Stimulated activated CD8-positive, alpha-beta memory T cell treated with anti-CD3 and anti-CD28 coated beads, Interleukin-15, amount 100 ng/mL, for 24 hours (primary cell): ENCODE results near the gene DDX11.
"Not testable (repeated sequence)": the region's sequence is repeated elsewhere in the genome, so short reads cannot be mapped to it uniquely, and the experiment has no call there.

Source experiments
- DNase-seq: peaks from one replicate; pipeline ENCODE4 v3.0.0-alpha.2; 2020; ENCODE audit warnings: low read depth

Gene DDX11

GRCh38 chr12:31067656-31068055, 6.0 kb upstream of the DDX11 start:
- not testable (repeated sequence) for DNase-seq

GRCh38 chr12:31070971-31071740, 2.5 kb upstream of the DDX11 start:
- DNase-seq = not testable (repeated sequence)

GRCh38 chr12:31072962-31073361, 698 bp upstream of the DDX11 start:
- not testable (repeated sequence) for DNase-seq

GRCh38 chr12:31074333-31074874, 744 bp downstream of the DDX11 start:
- DNase-seq = not testable (repeated sequence)

GRCh38 chr12:31076150-31076549, 2.5 kb downstream of the DDX11 start:
- DNase-seq = not testable (repeated sequence)

GRCh38 chr12:31077095-31077494, 3.4 kb downstream of the DDX11 start:
- not testable (repeated sequence) for DNase-seq

- DNase-seq = not testable (repeated sequence)
Measured at GRCh38 chr12:31077998-31078397, 4.3 kb downstream of the DDX11 start.

GRCh38 chr12:31079421-31079820, 5.8 kb downstream of the DDX11 start:
- not testable (repeated sequence) for DNase-seq

GRCh38 chr12:31080221-31080620, 6.6 kb downstream of the DDX11 start:
- DNase-seq = not testable (repeated sequence)

- DNase-seq = not testable (repeated sequence)
Measured at GRCh38 chr12:31081274-31081673, 7.6 kb downstream of the DDX11 start.

- DNase-seq = not testable (repeated sequence)
Measured at GRCh38 chr12:31084241-31084640, 10.6 kb downstream of the DDX11 start.

- not testable (repeated sequence) for DNase-seq
Measured at GRCh38 chr12:31086032-31086431, 12.4 kb downstream of the DDX11 start.

GRCh38 chr12:31087486-31087885, 13.8 kb downstream of the DDX11 start:
- DNase-seq = not testable (repeated sequence)

GRCh38 chr12:31087956-31088355, 14.3 kb downstream of the DDX11 start:
- not testable (repeated sequence) for DNase-seq

GRCh38 chr12:31089072-31089471, 15.4 kb downstream of the DDX11 start:
- no peak for DNase-seq

- not testable (repeated sequence) for DNase-seq
Measured at GRCh38 chr12:31091629-31092028, 18.0 kb downstream of the DDX11 start.

GRCh38 chr12:31092718-31093117, 19.1 kb downstream of the DDX11 start:
- DNase-seq = not testable (repeated sequence)

- DNase-seq = not testable (repeated sequence)
Measured at GRCh38 chr12:31095080-31095860, 21.6 kb downstream of the DDX11 start.

- DNase-seq = not testable (repeated sequence)
Measured at GRCh38 chr12:31096251-31097065, 22.8 kb downstream of the DDX11 start.

- not testable (repeated sequence) for DNase-seq
Measured at GRCh38 chr12:31097819-31098218, 24.2 kb downstream of the DDX11 start.

- DNase-seq = not testable (repeated sequence)
Measured at GRCh38 chr12:31098363-31098762, 24.7 kb downstream of the DDX11 start.

GRCh38 chr12:31098771-31099170, 25.1 kb downstream of the DDX11 start:
- DNase-seq = not testable (repeated sequence)
